H1 (cell line): ENCODE results near the gene NHSL2. TPM values are rescaled to one million over a fixed set of nuclear protein-coding genes. Genes with fewer than 3 reads are reported as not detected.

Source experiments
- CTCF ChIA-PET: fragments of 300-600 bp; sonication (Branson Sonifier 250); formaldehyde crosslinking; loops from one replicate; lab custom pipeline; 2021; ENCODE audit not compliant: partially characterized antibody; lab: Charles Lee
- POLR2A ChIA-PET: fragments of 300-600 bp; sonication (Branson Sonifier 250); formaldehyde crosslinking; loops from one replicate; lab custom pipeline; 2021; ENCODE audit warnings: inconsistent platforms; ENCODE audit not compliant: partially characterized antibody; lab: Charles Lee
- DNase-seq, 2 experiments: peaks; one replicate each; pipeline versions ENCODE4 v3.0.0 to v3.0.0-alpha.2; 2010 to 2022; ENCODE audit warnings: low spot score in 2 of 2, low read depth in 1 of 2, mixed read lengths in 1 of 2
- FAIRE-seq: peaks from 2 replicates; lab custom pipeline; 2011; peaks lifted over from hg19 to GRCh38; lab: Jason Lieb, UNC
- H2AFZ ChIP-seq: 2 replicates; pipeline ENCODE4 v1.8.1; 2012; ENCODE audit warnings: low read length, inconsistent platforms
- H2AK5ac ChIP-seq: 2 replicates; pipeline ENCODE4 v1.6.1; 2013; ENCODE audit warnings: low read depth, low read length
- H2BK120ac ChIP-seq: replicated peaks from 2 replicates; pipeline ENCODE3; 2013; ENCODE audit warnings: low read depth, low read length, inconsistent platforms
- H2BK12ac ChIP-seq: 2 replicates; pipeline ENCODE4 v1.6.1; 2013; ENCODE audit warnings: low read depth, low read length
- H2BK15ac ChIP-seq: 2 replicates; pipeline ENCODE4 v1.6.1; 2013; ENCODE audit warnings: low read length
- H2BK20ac ChIP-seq: 2 replicates; pipeline ENCODE4 v1.6.1; 2013; ENCODE audit warnings: low read length
- H2BK5ac ChIP-seq: 2 replicates; pipeline ENCODE4 v1.6.1; 2013; ENCODE audit warnings: low read depth, low read length
- H3K14ac ChIP-seq: 2 replicates; pipeline ENCODE4 v1.6.1; 2013; ENCODE audit warnings: inconsistent platforms; ENCODE audit not compliant: insufficient read length
- H3K18ac ChIP-seq: 2 replicates; pipeline ENCODE4 v1.6.1; 2013; ENCODE audit warnings: low read length; ENCODE audit errors: extremely low read depth
- H3K23ac ChIP-seq: 2 replicates; pipeline ENCODE4 v1.6.1; 2013; ENCODE audit warnings: inconsistent platforms; ENCODE audit not compliant: insufficient read length
- H3K23me2 ChIP-seq: 2 replicates; pipeline ENCODE4 v1.6.1; 2013; ENCODE audit warnings: low read depth, low read length
- H3K27ac ChIP-seq: 2 replicates; pipeline ENCODE4 v1.6.1; 2011; ENCODE audit warnings: low read depth, low read length, inconsistent platforms
- H3K27me3 ChIP-seq, 4 experiments: replicated peaks in 1 of 4; 1 replicate in 1 of 4; 2 replicates in 3 of 4; pipeline versions ENCODE4 v1.6.1 to v1.8.1; 2011 to 2013; ENCODE audit warnings: low read length in 3 of 4, mild to moderate bottlenecking in 3 of 4, inconsistent platforms in 2 of 4, mixed read lengths in 2 of 4, moderate library complexity in 1 of 4; ENCODE audit not compliant: control insufficient read depth in 3 of 4, insufficient read depth in 3 of 4; ENCODE audit errors: extremely low read depth in 1 of 4
- H3K36me3 ChIP-seq, 4 experiments: 2 replicates each; pipeline versions ENCODE4 v1.6.1 to v1.8.1; 2011 to 2013; ENCODE audit warnings: mild to moderate bottlenecking in 4 of 4, low read length in 3 of 4, moderate library complexity in 2 of 4, control low read depth in 1 of 4, inconsistent platforms in 1 of 4; ENCODE audit not compliant: insufficient read depth in 4 of 4, control insufficient read depth in 2 of 4
- H3K4ac ChIP-seq: replicated peaks from 2 replicates; pipeline ENCODE3; 2013; ENCODE audit warnings: low read length, low read depth, mixed read lengths, inconsistent platforms; ENCODE audit not compliant: insufficient read length
- H3K4me1 ChIP-seq, 4 experiments: replicated peaks in 1 of 4; 1 replicate in 1 of 4; 2 replicates in 3 of 4; pipeline versions ENCODE4 v1.6.1 to v1.8.1; 2011 to 2013; ENCODE audit warnings: low read length in 3 of 4, inconsistent platforms in 2 of 4, mixed read lengths in 1 of 4; ENCODE audit not compliant: insufficient read depth in 4 of 4, control insufficient read depth in 3 of 4
- H3K4me2 ChIP-seq, 2 experiments: 2 replicates each; pipeline versions ENCODE4 v1.6.1 to v1.8.1; 2011 to 2013; ENCODE audit warnings: low read depth in 2 of 2, low read length in 2 of 2, control low read depth in 1 of 2, inconsistent platforms in 1 of 2, mild to moderate bottlenecking in 1 of 2; ENCODE audit not compliant: insufficient read depth in 1 of 2
- H3K4me3 ChIP-seq, 4 experiments: fragments of 200-600, 300-600 bp in 1 of 4; sonication (generic), shearing (Covaris generic), sonication (Bioruptor Twin) in 1 of 4; 2 replicates each; pipeline versions ENCODE4 v1.5.1 to v1.8.1; 2011 to 2016; ENCODE audit warnings: low read length in 4 of 4, low read depth in 3 of 4, control low read depth in 2 of 4, inconsistent platforms in 2 of 4, mild to moderate bottlenecking in 2 of 4, mixed read lengths in 1 of 4, moderate library complexity in 1 of 4; ENCODE audit not compliant: insufficient read depth in 2 of 4; ENCODE audit errors: extremely low read depth in 1 of 4
- H3K56ac ChIP-seq: replicated peaks from 2 replicates; pipeline ENCODE3; 2013; ENCODE audit warnings: low read depth, mild to moderate bottlenecking, mixed read lengths, low read length, inconsistent platforms; ENCODE audit not compliant: insufficient read length
- H3K79me1 ChIP-seq: 2 replicates; pipeline ENCODE4 v1.6.1; 2013; ENCODE audit warnings: low read depth, low read length, control low read depth
- H3K79me2 ChIP-seq, 2 experiments: 2 replicates each; pipeline versions ENCODE4 v1.6.1 to v1.8.1; 2012 to 2013; ENCODE audit warnings: low read length in 2 of 2, mild to moderate bottlenecking in 2 of 2, inconsistent platforms in 1 of 2; ENCODE audit not compliant: insufficient read depth in 2 of 2, control insufficient read depth in 1 of 2
- H3K9ac ChIP-seq, 4 experiments: replicated peaks in 1 of 4; 1 replicate in 1 of 4; 2 replicates in 3 of 4; pipeline versions ENCODE4 v1.6.1 to v1.8.1; 2011 to 2013; ENCODE audit warnings: low read depth in 3 of 4, low read length in 3 of 4, control low read depth in 2 of 4, mild to moderate bottlenecking in 2 of 4, moderate library complexity in 2 of 4, inconsistent platforms in 1 of 4; ENCODE audit errors: extremely low read depth in 1 of 4
- H3K9me3 ChIP-seq, 2 experiments: 2 replicates each; pipeline versions ENCODE4 v1.6.1 to v1.8.1; 2012 to 2013; ENCODE audit warnings: mild to moderate bottlenecking in 2 of 2, moderate library complexity in 2 of 2, control low read depth in 1 of 2, inconsistent platforms in 1 of 2, low read depth in 1 of 2, low read length in 1 of 2, mixed read lengths in 1 of 2; ENCODE audit not compliant: insufficient read depth in 2 of 2
- H4K20me1 ChIP-seq, 2 experiments: replicated peaks in 1 of 2; 2 replicates each; pipeline versions ENCODE3 to v1.8.1; 2011 to 2013; ENCODE audit warnings: inconsistent platforms in 2 of 2, low read length in 2 of 2, mild to moderate bottlenecking in 1 of 2; ENCODE audit not compliant: insufficient read depth in 2 of 2, control insufficient read depth in 1 of 2
- H4K5ac ChIP-seq: 2 replicates; pipeline ENCODE4 v1.6.1; 2013; ENCODE audit warnings: low read length, low read depth, mixed read lengths, inconsistent platforms; ENCODE audit not compliant: insufficient read length
- H4K8ac ChIP-seq: 2 replicates; pipeline ENCODE4 v1.8.0; 2013; ENCODE audit warnings: mild to moderate bottlenecking, moderate library complexity, low read length, inconsistent platforms; ENCODE audit not compliant: insufficient read depth; ENCODE audit errors: extremely low read depth
- H4K91ac ChIP-seq: replicated peaks from 2 replicates; pipeline ENCODE3; 2013; ENCODE audit warnings: low read length, mixed read lengths, inconsistent platforms; ENCODE audit not compliant: insufficient read length
- CBX8 ChIP-seq: fragments of 300-800, 300-1000 bp; sonication (generic); IDR thresholded peaks from 2 replicates; pipeline ENCODE4 v1.7.1; 2016; ENCODE audit warnings: low read depth, low read length, borderline replicate concordance
- EP300 ChIP-seq, 2 experiments: IDR thresholded peaks; 1 replicate in 1 of 2; 2 replicates in 1 of 2; pipeline ENCODE4 v1.6.1; 2011 to 2012; ENCODE audit warnings: low read depth in 2 of 2, low read length in 2 of 2, mild to moderate bottlenecking in 2 of 2, borderline replicate concordance in 1 of 2, inconsistent platforms in 1 of 2, moderate library complexity in 1 of 2
- EZH2 ChIP-seq: fragments of 200-600 bp; sonication (generic); IDR thresholded peaks from 2 replicates; pipeline ENCODE4 v1.7.1; 2012; ENCODE audit warnings: low read depth, mild to moderate bottlenecking, moderate library complexity, low read length, inconsistent platforms; ENCODE audit not compliant: severe bottlenecking
- JUN ChIP-seq: IDR thresholded peaks from 2 replicates; pipeline ENCODE4 v1.6.1; 2011; ENCODE audit warnings: low read depth, mild to moderate bottlenecking, improper control_type of control experiment, low read length
- ZNF274 ChIP-seq: IDR thresholded peaks from 2 replicates; pipeline ENCODE4 v1.7.0; 2012; ENCODE audit warnings: low read length, borderline replicate concordance; ENCODE audit errors: extremely low read depth
- WGBS, 2 experiments: shearing (Covaris generic) in 1 of 2; methylation state at CpG; one replicate each; pipeline versions ENCODE4 v1.1.6 to v1.1.7; 2013 to 2015; ENCODE audit warnings: low lambda C conversion rate in 2 of 2, mixed read lengths in 2 of 2, inconsistent platforms in 1 of 2, low coverage in 1 of 2, missing lambda C conversion rate in 1 of 2; ENCODE audit not compliant: insufficient replicate concordance in 2 of 2, insufficient coverage in 1 of 2, insufficient read length in 1 of 2; ENCODE audit errors: extremely low coverage in 1 of 2, missing lambda C conversion rate in 1 of 2; 5-methylcytosine and 5-hydroxymethylcytosine counted together
- polyA plus RNA-seq, 7 experiments: library from polyadenylated mRNA; depleted of rRNA in 3 of 7; stranded (reverse) in 5 of 7; unstranded in 2 of 7; fragments of >200 nt in 5 of 7; fragments of 200-250 nt in 2 of 7; gene quantifications; 1 replicate in 5 of 7; 2 replicates in 1 of 7; 4 replicates in 1 of 7; pipeline versions ENCODE4 v1.2.1 to v1.2.3, GENCODE V29; 2011 to 2013; ENCODE audit warnings: missing spikeins in 2 of 7, mixed read lengths in 2 of 7
- total RNA-seq: library from RNA; stranded (reverse); fragmentation: NEBNext Ultra II Directional; extraction: Animal tissue kit (Norgen Biotek cat#: 25700); gene quantifications from 2 replicates; pipeline ENCODE4 v1.2.1, GENCODE V29; 2021

The NHSL2 gene
- total and polyA plus RNA-seq, 2 of the 8 experiments (the other 6 are each of a cell fraction or from before 2014, with no cell fraction given) = 3.7 to 7.2 TPM

GRCh38 chrX:72182924-72183323, 272.3 kb downstream of the NHSL2 start:
- Histone ChIP-seq H3K79me2 (peaks cover 0 to 16% of the 10 kb centered on the region in 2 experiments; a peak in 3 of 4 replicates), H3K4me3 (peak overlapping the region in 1 of 4 experiments; percentile 95; a peak in 2 of 8 replicates)
- TF ChIP-seq ZNF274 (no peak), EZH2 (no peak), JUN (no peak), EP300 (IDR thresholded peaks at IDR 0.05; ENCODE audit: borderline replicate concordance in 1 of 2, low read depth in 2 of 2, low read length in 2 of 2) (no peak), CBX8 (no peak)

More at GRCh38 chrX:72182924-72183323, 272.3 kb downstream of the NHSL2 start:
- Histone ChIP-seq H4K5ac (no peak overlapping the region), H4K91ac (no peak overlapping the region), H3K4ac (no peak overlapping the region), H2BK15ac (no peak overlapping the region), H3K4me2 (peak overlapping the region; percentile 46 to 63; a peak in 3 of 4 replicates), H4K20me1 (no peaks in the 10 kb centered on the region), H2BK12ac (no peak overlapping the region), H3K56ac (no peak overlapping the region), H2BK120ac (no peak overlapping the region), H4K8ac (no peak overlapping the region), H3K18ac (no peak overlapping the region), H2AK5ac (no peak overlapping the region), H3K23me2 (no peaks in the 10 kb centered on the region), H2AFZ (no peak overlapping the region), H2BK5ac (no peak overlapping the region), H3K36me3 (peaks cover 0 to 7% (median 0%) of the 10 kb centered on the region in 4 experiments; a peak in 1 of 8 replicates), H3K27ac (no peak overlapping the region), H3K4me1 (peaks cover 0 to 5% (median 0%) of the 10 kb centered on the region in 4 experiments; a peak in 1 of 7 replicates), H3K14ac (no peak overlapping the region), H3K23ac (no peak overlapping the region), H2BK20ac (no peak overlapping the region), H3K9me3 (0 out of 4 replicates have a peak, but pooled peaks cover 0 to under 1% of the 10 kb centered on the region in 2 experiments), H3K79me1 (peaks cover 3% of the 10 kb centered on the region), H3K9ac (no peak overlapping the region; a peak in 1 of 7 replicates), H3K27me3 (no peaks in the 10 kb centered on the region)
- ChIA-PET POLR2A (interaction anchor here (2.2 kb wide), 2 partner anchors 19 to 20 kb away, joined by 6 to 13 read pairs; no protein-coding TSS in a partner anchor), CTCF (interaction anchor here (1.5 kb wide), 1 partner anchor 30 kb away, joined by 3 read pairs; no protein-coding TSS in a partner anchor)
- no CpG with 5 or more reads among the region's 2 CpGs for WGBS, 2 experiments
- no peak for FAIRE-seq
- DNase-seq = no peak
